DMS153 treated with DMSO at 0.1 percent for 48 hours (cell line): Measurements from ENCODE around the gene UAP1L1.
"Not testable (repeated sequence)": the region's sequence is repeated elsewhere in the genome, so short reads cannot be mapped to it uniquely, and the experiment has no call there.

Experiments
- DNase-seq: peaks from one replicate; lab custom pipeline; 2025; ENCODE audit not compliant: unreplicated experiment; lab: John Stamatoyannopoulos, UW

The UAP1L1 gene

GRCh38 chr9:137112564-137113384, 35.5 kb downstream of the UAP1L1 start:
- DNase-seq: no peak

DNA sequence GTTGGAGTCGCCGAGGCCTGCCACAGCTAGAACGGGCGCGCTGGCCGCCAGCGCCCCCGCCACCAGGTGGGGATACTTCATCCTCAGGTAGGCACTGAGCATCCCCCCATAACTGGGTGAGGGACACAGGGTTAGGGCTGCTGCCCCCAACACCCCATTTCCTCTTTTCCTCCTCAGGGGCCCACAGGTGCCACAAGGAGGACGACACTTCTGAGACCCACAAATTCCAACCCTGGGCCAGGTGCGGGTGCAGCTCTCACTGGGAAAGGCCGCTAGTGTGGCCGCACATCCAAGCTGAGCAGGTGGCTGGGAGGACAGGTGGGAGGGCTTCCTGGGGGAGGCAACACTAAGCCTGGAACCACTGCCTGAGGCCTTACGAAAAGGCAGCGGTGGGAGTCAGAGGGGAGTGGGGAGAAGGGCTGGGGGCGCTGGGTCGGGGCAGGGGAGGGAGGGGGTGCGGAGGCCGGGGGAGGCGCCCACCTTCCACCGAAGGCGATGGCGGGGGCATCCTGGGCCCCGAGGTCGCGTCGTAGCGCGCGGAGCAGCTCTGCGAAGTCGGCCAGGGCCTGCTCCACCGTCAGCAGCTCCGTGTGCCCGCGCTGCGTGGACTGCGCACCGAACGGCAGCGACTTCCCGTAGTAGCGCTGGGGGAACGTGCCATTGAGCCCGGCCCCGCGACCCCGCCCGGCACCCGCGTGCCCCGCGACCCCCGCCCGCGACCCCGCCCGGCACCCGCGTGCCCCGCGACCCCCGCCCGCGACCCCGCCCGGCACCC, 36.3 kb downstream of the UAP1L1 start:
- no peak for DNase-seq

DNA sequence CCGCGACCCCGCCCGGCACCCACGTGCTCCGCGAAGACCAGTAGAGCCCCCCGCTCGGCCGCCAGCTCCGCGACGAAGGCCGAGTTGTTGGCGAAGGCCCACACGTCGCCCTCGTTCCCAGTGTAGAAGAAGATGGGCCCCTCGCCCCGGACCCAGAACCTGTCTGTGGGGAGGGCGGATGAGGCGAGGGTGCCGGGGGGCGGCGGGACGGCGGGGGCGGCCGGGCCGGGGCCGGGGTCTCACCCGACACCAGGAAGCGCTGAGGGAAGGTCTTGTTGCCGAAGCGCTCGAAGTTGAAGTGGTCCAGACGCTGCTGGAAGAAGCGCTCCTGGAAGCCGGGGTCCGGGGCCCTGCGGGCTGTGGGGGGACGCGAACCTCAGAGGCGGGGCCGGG, 36.9 kb downstream of the UAP1L1 start:
- DNase-seq: no peak

DNA sequence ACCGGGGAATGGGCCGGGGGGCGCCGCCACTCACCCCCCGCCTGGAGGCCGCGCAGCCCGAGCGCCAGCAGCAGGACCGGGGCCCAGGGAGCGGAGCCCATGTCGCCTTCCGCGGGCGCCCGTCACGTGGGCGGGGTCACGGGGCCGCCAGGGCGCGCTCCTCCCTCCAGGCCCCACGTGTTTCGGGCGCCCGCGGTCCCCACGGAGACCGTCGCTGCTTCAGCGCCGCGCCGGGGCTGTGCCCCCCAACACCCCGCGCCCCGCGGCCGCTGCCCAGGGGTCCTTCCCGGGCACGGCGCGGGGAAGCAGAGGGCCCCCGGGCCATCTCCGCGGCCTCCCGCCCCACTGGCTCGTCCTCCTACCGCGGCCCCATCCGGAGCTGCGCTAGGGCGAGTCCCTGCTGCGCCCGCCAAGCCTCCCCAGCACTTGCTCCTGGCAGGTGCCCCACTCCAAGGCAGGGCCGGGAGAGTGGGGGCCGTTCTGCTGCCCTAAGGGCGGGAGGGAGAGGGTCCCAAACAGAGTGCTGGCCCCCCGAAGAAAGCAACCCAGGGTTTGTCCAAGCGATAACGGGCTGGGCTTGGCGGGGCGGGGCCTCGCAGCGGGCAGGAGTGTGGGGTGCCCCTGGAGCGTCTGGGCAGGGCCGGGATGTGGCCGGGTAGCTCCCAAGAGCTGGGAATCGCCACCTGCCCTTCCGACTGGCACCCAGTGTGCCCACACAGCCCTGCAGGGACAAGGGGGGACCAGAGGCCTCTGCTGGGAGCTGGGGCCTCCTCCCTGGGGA, 37.5 kb downstream of the UAP1L1 start, which contains the start of gene DPP7:
DPP7 (minus strand) TSS at position 121 of the 781 bp plus-strand sequence; CDS start at position 101, 20 bp downstream.
- DNase-seq: no peak

GRCh38 chr9:137115394-137116026, 38.2 kb downstream of the UAP1L1 start:
- DNase-seq: no peak

DNA sequence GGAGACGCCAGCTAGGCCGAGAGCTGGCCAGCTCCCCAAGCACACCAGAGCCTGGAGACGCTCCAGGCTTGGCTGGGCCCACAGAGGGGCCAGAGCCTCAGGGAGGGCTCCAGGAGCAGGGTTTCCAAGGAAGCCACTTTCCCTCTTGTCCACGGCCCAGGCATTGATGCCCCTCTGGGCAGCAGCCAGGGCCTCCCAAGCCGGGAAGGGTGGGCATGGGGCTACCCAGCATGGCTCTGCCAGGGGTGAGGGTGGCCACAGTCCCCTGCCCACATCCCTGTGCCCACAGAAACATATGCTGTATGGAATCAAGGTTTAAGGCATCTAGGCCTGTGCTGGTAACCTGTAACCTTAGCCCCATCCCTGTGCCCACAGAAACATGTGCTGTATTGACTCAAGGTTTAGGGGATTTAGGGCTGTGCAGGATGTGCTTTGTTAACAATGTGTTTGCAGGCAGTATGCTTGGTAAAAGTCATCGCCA, 38.8 kb downstream of the UAP1L1 start:
- DNase-seq: no peak

- no peak for DNase-seq
Observed at GRCh38 chr9:137116728-137117127, 39.4 kb downstream of the UAP1L1 start.

- no peak for DNase-seq
Observed at GRCh38 chr9:137117269-137117731, 40.0 kb downstream of the UAP1L1 start.

GRCh38 chr9:137118092-137118603, 40.8 kb downstream of the UAP1L1 start:
- DNase-seq: not testable (repeated sequence)

DNA sequence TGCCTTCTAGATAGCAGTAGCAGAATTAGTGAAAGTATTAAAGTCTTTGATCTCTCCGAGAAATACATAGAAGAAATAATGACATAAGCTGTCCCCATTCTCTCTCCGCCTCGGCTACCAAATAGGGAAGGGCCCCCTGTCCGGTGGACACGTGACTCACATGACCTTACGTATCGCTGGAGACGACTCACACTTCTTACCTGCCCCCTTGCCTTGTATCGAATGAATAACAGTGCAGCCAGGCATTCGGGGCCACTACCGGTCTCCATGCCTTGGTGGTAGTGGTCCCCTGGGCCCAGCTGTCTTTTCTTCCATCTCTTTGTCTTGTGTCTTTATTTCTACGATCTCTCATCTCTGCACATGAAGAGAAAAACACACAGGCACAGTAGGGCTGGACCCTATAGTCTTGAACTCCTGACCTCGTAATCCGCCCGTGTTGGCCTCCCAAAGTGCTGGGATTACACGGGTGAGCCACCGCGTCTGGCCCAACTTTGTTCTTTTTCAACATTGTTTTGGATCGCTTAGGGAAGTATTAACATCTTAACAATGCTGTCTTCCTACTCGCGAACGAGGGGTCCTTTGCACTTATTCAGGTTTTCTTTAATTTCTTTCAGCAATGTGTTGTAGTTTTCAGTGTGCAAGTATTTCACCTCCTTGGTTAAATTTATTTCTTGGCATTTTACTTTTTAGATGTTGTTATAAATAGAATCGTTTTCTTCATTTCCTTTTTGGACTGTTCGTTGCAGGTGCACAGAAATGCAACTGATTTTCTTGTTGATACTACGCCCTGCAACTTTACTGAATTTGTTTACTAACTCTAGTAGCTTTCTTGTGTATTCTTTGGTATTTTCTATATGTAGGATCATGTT, 44.8 kb downstream of the UAP1L1 start:
- not testable (repeated sequence) for DNase-seq

DNA sequence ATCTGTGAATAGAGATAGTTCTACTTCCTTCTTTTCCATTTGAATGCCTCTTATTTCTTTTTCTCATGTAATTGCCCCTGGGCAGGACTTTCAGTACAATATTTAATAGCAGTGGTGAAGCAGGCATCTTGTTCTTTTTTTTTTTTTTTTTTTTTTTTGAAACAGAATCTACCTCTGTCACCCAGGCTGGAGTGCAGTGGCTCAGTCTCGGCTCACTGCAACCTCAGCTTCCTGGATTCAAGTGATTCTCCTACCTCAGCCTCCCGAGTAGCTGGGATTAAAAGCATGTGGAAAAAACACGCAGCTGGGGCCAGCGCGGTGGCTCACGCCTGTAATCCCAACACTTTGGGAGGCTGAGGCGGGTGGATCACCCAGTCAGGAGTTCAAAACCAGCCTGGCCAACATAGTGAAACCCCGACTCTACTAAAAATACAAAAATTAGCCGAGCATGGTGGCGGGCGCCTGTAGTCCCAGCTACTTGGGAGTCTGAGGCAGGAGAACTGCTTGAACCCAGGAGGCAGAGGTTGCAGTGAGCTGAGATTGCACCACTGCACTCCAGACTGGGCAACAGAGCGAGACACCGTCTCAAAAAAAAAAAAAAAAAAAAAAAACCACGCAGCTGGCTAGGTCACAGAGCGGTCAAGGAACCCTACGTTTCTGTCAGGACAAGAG, 45.6 kb downstream of the UAP1L1 start:
- not testable (repeated sequence) for DNase-seq

GRCh38 chr9:137123468-137123837, 46.1 kb downstream of the UAP1L1 start:
- no peak for DNase-seq

DNA sequence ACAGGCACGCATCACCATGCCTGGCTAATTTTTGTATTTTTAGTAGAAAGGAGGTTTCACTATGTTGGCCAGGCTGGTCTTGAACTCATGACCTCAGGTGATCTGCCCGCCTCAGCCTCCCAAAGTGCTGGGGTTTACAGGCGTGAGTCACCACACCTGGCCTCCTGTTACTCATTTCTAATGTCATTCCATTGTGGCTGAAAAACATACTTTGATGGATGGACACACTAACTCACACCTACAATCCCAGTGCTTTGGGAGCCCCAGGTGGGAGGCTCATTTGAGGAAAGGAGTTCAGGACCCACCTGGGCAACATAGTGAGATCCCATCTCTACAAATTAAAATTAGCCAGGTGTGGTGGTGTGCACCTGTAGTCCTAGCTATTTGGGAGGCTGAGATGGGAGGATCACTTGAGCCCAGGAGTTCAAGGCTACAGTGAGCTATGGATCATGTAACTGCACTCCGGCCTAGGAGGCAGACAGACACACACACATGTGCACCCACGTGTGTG, 46.7 kb downstream of the UAP1L1 start:
- not testable (repeated sequence) for DNase-seq

DNA sequence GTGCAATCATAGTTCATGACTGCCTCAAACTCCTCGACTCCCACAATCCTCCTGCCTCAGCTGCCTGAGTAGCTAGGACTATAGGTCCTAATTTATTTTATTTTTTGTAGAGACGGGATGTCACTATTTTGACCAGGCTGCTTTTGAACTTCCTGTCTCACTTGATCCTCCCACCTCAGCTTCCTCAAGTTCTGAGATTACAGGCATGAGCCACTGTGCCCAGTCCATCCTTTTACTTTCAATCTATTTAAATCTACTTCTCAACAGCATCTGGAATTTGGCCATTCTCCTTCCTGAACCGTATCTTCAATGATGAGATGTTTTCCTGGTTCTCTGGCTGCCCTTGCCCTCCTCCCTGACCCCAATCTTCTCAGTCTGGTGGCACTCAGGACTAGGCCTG, 49.5 kb downstream of the UAP1L1 start:
- no peak for DNase-seq

GRCh38 chr9:137127301-137128157, 50.2 kb downstream of the UAP1L1 start:
- no peak for DNase-seq

GRCh38 chr9:137128158-137128861, 51.0 kb downstream of the UAP1L1 start:
- no peak for DNase-seq

- no peak for DNase-seq
Observed at GRCh38 chr9:137128862-137129455, 51.6 kb downstream of the UAP1L1 start.
